Motor neuron (in vitro differentiated cells): ENCODE results near the gene SH2D6. TPM values are rescaled to one million over a fixed set of nuclear protein-coding genes. Genes with fewer than 3 reads are reported as not detected.

Experiments
- ATAC-seq, 8 experiments: fragments of 200-7000 bp; cut with Tn5 transposase; replicated peaks in 6 of 8; 2 replicates each; pipeline ENCODE4 v1.8.0; 2021; ENCODE audit warnings: mild to moderate bottlenecking in 8 of 8, moderate library complexity in 8 of 8
- H3K27ac ChIP-seq, 2 donors: fragments of 250-450 bp; sonication (Bioruptor Pico); 2 replicates each; pipeline ENCODE4 v1.9.0; 2021; ENCODE audit warnings: antibody characterized with exemption in 2 of 2, mild to moderate bottlenecking in 2 of 2, moderate library complexity in 1 of 2
- H3K4me1 ChIP-seq, 2 donors: fragments of 250-450 bp; sonication (Bioruptor Pico); replicated peaks in 1 of 2; 2 replicates each; pipeline ENCODE4 v1.6.1; 2021; ENCODE audit warnings: antibody characterized with exemption in 2 of 2, mild to moderate bottlenecking in 2 of 2, moderate library complexity in 1 of 2
- H3K4me3 ChIP-seq, 5 donors: fragments of 250-450 bp; sonication (Bioruptor Pico); 2 replicates each; pipeline ENCODE4 v1.9.0; 2021; ENCODE audit warnings: antibody characterized with exemption in 5 of 5, mild to moderate bottlenecking in 5 of 5, moderate library complexity in 4 of 5
- WGBS, 10 experiments: fragments of 450-650 bp; shearing (Covaris generic); methylation state at CpG; one replicate each; pipeline ENCODE4 v1.0.0; 2022; 5-methylcytosine and 5-hydroxymethylcytosine counted together
- in situ Hi-C, 9 experiments: fragments of 400-800 bp; cut with MboI; loops; one replicate each; pipeline ENCODE4 v1.15.0; 2021; ENCODE audit warnings: low sequenced_read_pairs in 9 of 9, low pct_unique_long_range_greater_than_20kb in 2 of 9; ENCODE audit not compliant: unreplicated experiment in 9 of 9
- total RNA-seq, 8 experiments: library from RNA; unstranded; fragments of 300-600 nt; gene quantifications; 2 replicates each; pipeline versions ENCODE4 v1.2.3 to v1.2.4, GENCODE V29; 2022

The SH2D6 gene
- total RNA-seq, 8 experiments from 2014 or later: 0.38 to 2.4 (median 0.67) TPM

DNA sequence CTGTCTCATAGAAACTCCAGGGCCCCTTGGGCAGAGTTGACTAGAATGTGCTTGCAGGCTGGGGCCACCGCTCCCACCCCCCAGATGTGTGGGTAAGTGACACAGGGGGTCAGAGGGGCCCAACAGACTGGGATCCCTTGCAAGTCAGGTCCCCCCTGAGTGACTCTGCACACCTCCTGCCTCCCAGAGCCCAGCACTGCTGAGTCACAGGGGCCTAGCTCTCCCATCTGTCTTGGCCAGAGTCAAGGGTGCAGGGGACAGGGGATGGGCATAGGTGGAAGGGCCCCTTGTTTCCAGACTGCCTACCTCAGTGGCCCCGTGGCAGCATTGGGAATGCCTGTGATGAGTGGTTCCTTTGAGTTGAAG, 11.4 kb downstream of the SH2D6 start:
- in situ Hi-C loops: loop anchor here in 7 of 9 experiments (10.0 to 25.0 kb wide), 3 partner anchors 107 to 125 kb away; partner anchors contain the start of gene MAT2A (in 2 of the 7)
- peaks cover 51 to 58% of the 10 kb centered on the region in 2 donors for H3K4me1 ChIP-seq
- no peak for ATAC-seq
- 60% methylated on average over 1 of the region's 2 CpGs; no CpG with 5 or more reads in 9 of the 10 experiments for WGBS, 10 experiments
- no peak overlapping the region for H3K4me3 ChIP-seq
- peak overlapping the region in 1 of 2 donors; percentile 45 for H3K27ac ChIP-seq

DNA sequence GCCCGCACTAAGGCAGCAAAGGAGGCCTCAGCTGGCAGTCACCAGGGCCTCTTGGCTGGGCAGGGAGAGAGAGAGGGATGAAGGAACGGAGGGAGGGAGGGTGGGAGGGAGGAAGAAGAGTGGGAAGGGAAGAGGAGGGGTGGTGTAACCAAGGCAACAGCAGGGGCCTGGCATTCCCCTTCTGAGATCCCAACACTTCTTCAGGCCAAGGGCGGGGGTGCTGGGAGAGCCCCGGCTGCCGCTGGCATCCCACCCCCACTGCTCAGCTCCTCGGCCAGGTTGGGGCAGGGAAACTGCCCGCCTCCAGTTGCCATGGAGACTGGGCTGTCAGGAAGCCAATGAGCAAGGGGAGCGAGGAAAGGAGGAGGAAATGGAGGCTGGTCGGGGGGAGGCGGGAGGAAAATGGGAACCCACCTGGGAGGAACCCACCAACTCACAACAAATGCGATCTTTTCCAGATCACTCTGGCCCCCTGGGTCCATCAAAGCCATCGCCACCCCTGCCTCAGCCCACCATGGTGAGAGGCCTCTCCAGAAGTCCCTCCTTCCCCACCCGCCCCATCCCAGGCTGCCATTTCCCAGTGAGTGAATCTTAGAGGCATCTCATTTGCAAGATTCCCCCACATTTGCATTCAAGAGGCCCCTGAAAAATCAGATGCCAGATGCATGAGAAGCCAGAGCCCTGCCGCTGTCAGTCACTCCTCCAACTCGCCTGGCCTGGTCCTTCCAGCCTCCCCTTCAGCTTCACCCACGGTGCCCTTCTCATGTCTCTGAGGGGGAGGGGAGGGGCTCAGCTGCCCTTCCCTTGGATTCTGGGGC, 12.4 kb downstream of the SH2D6 start:
- Histone ChIP-seq H3K4me3 (no peak overlapping the region), H3K27ac (peak overlapping the region; percentile 73 to 90), H3K4me1 (peaks cover 51 to 58% of the 10 kb centered on the region in 2 donors)
- in situ Hi-C loops: loop anchor here in 2 of 9 experiments (25.0 kb wide), 1 partner anchor 106 kb away; the partner anchor contains the start of gene MAT2A (in 2 of the 2)
- ATAC-seq: peak in 5 of 8 experiments; percentile 85 to 92 (median 87)
- WGBS, 10 experiments: 20 to 100% (median 23%) methylated on average over 1 to 2 of the region's 16 CpGs; no CpG with 5 or more reads in 7 of the 10 experiments

DNA sequence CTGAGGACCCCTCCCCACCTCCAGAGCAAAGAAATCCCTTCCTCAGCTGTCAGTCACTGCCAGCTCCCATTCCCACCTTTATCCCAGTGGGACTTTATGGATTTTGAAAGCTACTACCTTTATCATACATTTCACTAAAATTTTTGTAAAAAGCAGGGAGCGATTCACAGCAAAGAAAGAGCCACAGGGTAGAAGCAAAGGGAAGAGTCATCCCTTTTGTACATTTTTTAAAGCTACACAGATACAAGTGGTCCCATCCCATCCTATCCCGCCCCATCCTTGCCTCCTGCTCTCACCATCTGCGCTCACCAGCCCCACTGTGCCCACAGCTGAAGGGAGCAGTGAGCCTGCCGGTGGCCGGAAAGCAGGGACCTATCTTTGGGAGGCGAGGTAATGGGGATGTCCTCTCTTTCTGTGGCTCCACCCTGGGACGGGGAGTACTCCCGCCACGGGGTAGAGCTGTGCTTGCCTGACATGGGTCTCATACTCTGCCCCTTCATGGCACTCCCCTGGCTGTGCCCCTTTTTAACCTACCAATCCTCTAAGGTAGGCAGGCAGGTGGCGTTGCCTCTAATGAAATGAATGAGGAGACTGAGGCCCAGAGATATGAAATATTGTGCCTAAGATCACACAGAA, 13.2 kb downstream of the SH2D6 start:
- WGBS, 10 experiments: 50 to 100% (median 83%) methylated on average over 1 to 10 of the region's 10 CpGs; no CpG with 5 or more reads in 1 of the 10 experiments
- Histone ChIP-seq H3K4me1 (peaks cover 51 to 60% of the 10 kb centered on the region in 2 donors), H3K4me3 (no peak overlapping the region), H3K27ac (peak overlapping the region; percentile 73 to 90)
- no peak for ATAC-seq
- in situ Hi-C loops: loop anchor here in 2 of 9 experiments (25.0 kb wide), 1 partner anchor 106 kb away; the partner anchor contains the start of gene MAT2A (in 2 of the 2)

DNA sequence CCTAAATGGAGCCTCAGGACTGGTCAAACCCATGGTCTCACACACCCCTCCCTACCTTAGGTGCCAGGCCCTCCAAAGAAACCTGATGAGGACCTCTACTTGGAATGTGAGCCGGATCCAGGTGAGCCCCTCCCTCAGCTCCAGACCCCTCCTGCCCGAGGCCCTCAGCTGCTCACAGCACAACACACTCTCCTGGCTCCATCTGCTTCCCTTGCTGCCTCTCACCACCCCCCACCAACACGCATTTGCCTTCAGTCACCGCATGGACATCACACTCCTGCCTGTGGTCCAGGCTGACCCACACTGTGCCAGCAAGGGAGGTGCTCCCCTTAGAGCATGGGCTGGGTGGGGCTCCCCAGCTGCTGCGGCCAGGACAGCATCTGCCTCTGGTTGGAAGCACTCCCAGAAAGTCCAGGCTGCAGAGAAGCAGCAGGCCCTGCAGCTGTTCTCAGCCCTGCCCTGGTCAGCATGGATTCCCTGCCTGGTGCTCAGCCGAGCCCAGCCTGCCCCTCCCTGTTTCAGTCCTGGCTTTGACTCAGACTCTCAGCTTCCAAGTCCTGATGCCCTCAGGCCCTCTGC, 15.1 kb downstream of the SH2D6 start:
- WGBS, 10 experiments: 0 to 83% (median 0%) methylated on average over 1 to 3 of the region's 6 CpGs; no CpG with 5 or more reads in 7 of the 10 experiments
- Histone ChIP-seq H3K27ac (peak overlapping the region in 1 of 2 donors; percentile 10), H3K4me1 (peaks cover 70 to 74% of the 10 kb centered on the region in 2 donors), H3K4me3 (no peak overlapping the region)
- ATAC-seq: peak; percentile 1 to 81 (median 10)
- in situ Hi-C loops: loop anchor here in 2 of 9 experiments (25.0 kb wide), 1 partner anchor 104 kb away; the partner anchor contains the start of gene MAT2A (in 2 of the 2)

DNA sequence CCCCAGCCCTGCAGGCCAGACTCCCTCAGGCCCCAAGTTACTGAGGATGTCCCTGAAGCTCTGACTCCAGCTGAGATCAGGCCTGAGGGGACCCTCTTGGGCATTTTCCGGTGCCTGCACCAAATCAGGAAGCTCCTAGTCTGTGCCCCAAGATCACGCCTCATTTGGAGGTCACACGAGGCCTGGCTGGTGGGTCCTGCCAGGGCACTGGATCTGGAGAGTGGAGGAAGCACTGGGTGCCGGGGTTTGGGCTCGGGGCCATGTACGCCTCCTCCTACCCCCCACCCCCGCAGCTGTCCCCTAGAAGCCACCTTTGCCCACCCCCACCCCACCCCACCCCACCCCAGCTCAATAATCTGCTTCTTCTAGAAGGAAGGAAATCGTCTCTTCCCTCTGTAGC, 16.2 kb downstream of the SH2D6 start:
- no peak overlapping the region for H3K4me3 ChIP-seq
- 100% methylated on average over 1 of the region's 8 CpGs; no CpG with 5 or more reads in 9 of the 10 experiments for WGBS, 10 experiments
- H3K27ac ChIP-seq: no peak overlapping the region
- peaks cover 69 to 71% of the 10 kb centered on the region in 2 donors for H3K4me1 ChIP-seq
- in situ Hi-C loops: loop anchor here in 2 of 9 experiments (25.0 kb wide), 1 partner anchor 103 kb away; the partner anchor contains the start of gene MAT2A (in 2 of the 2)
- no peak for ATAC-seq

DNA sequence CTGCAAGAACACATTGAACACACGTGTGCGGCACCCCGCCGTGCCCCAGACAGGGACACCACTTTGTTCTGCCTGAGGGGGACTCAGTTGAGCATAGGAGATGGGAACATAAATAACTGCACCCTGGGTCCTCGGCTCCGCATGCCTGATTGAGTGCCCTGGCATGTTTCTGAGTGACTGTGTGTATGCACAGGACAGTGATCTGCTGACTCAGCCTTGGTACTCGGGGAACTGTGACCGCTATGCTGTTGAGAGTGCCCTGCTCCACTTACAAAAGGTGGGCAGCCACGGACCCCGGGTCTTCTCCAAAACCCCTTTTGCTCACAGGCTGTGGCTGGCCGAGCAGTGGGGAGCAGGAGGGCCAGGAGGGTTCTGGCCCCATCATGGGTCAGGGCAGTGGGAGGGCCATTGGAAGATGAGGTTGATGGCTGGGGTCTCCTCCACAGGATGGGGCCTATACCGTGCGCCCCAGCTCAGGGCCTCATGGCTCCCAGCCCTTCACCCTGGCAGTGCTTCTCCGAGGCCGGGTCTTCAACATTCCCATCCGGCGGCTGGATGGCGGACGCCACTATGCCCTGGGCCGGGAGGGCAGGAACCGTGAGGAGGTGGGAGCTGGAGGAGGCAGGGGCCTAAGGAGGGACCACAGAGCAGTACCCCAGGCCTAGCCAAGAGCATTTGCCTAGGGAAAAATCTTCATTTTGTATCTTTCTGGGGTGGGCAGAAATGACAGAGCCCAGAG, 16.9 kb downstream of the SH2D6 start:
- 81 to 100% (median 95%) methylated on average over 1 to 3 of the region's 21 CpGs; no CpG with 5 or more reads in 6 of the 10 experiments for WGBS, 10 experiments
- in situ Hi-C loops: loop anchor here in 2 of 9 experiments (25.0 kb wide), 1 partner anchor 102 kb away; the partner anchor contains the start of gene MAT2A (in 2 of the 2)
- Histone ChIP-seq H3K4me1 (peaks cover 62 to 64% of the 10 kb centered on the region in 2 donors), H3K27ac (no peak overlapping the region), H3K4me3 (no peak overlapping the region)
- ATAC-seq: no peak

DNA sequence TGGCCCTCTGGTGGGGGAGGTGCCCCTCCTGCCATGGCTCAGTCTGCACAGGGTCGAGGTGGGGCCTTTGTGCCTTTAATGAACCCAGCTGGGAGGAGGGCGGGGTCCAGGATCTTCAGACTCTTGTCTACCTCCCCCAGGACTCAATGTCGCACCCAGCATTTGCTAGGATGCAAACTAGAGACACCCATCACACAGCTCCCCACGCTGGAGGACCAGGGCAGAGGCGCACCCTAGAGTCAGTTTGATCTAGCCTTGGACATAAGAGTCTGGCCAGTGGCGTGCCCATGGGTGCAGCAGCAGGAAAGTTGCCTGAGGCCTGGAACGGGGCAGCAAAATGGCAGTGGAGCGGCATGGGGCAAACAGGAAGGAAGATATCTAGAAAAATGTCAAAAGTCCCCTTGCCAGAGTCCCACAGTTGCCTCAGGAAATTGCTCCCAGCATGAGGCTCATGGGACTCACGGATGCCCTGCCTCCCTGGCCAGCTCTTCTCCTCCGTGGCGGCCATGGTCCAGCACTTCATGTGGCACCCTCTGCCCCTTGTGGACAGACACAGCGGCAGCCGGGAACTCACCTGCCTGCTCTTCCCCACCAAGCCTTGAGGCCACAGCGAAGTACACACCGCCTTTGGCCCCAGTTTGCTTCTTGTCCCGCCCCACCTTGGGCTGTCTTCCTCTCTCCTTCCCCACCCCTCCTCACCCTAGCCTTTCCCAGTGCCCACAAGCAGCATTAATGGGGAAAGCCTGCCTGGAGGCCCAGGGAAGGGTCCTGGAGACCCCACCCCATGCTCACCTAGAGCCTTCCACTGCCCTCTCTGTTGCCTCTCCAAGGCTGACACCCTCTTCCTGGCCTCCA, 17.7 kb downstream of the SH2D6 start:
- in situ Hi-C loops: loop anchor here in 2 of 9 experiments (25.0 kb wide), 1 partner anchor 101 kb away; the partner anchor contains the start of gene MAT2A (in 2 of the 2)
- no peak for ATAC-seq
- H3K27ac ChIP-seq: no peak overlapping the region
- peaks cover 54 to 56% of the 10 kb centered on the region in 2 donors for H3K4me1 ChIP-seq
- H3K4me3 ChIP-seq: no peak overlapping the region
- WGBS, 10 experiments: 72 to 100% (median 89%) methylated on average over 1 to 5 of the region's 16 CpGs; no CpG with 5 or more reads in 4 of the 10 experiments

DNA sequence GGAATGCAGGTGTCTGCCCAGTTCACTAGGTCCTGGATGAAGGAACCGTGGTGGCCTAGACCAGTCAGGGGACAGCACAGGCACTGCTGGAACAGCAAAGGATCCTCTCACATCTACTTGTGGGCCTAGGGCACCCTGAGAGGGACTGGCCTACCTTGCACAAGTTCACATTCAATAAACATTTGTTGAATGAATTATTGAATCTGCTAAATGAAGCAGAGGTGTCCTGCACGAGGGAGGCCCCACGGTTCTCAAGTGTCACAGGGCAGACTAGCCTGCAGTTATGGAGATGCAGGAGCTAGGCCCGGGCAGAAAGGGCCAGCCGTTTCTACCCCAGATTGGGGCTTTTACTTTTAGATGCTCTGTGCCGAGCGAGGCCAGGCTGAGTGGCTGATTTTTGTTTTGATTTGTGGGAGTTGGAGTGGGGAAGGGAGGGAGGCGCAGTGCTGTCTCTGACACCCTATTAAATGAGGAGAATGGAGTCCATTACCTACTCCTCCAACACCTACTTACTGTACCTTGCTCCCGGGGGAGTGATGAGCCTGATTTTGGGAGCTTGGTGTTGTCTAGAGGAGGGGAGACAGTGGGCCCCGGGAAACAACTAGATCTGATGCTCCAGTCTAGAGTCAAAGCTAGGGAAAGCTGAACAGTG, 18.4 kb downstream of the SH2D6 start:
- Histone ChIP-seq H3K4me1 (peaks cover 47 to 48% of the 10 kb centered on the region in 2 donors), H3K4me3 (no peak overlapping the region), H3K27ac (peak overlapping the region; percentile 9 to 81)
- in situ Hi-C loops: loop anchor here in 2 of 9 experiments (25.0 kb wide), 1 partner anchor 100 kb away; the partner anchor contains the start of gene MAT2A (in 2 of the 2)
- 0 to 80% (median 57%) methylated on average over 1 to 4 of the region's 10 CpGs; no CpG with 5 or more reads in 3 of the 10 experiments for WGBS, 10 experiments
- ATAC-seq: peak in 2 of 8 experiments; percentile 3

DNA sequence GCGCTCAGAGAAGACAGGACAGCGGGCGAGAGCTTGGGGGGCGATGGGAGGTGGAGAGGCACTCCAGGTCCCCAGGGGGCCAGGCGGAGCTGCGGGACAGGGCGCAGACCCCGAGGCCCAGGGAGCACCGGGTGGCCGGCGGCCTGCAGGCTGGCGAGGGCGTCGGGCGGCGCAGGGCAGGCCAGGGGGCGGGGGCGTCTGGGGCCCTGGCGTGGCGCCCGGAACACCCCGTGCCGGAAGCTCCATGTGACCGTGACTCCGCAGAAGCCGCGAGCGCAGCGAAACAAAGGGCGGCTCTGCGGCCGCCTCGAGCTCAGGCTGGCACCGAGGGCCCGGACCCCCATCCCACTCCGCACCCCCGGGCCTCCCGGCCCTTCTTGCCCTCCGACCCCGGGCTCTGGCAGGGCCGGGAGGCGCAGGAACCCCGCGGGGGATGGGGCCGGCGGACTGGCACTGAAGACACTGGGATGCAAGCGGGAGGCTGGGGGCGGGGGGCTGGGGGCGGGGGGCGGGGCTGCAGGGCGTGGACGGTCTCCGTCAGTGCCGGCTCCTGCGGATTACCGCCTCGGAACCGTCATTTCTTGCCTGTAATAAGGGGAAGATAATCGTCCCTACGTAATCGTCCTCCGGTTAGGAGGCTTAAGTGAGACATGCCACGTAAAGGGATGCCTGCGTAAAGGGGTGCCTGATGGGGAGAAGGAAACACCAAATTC, 19.1 kb downstream of the SH2D6 start:
- in situ Hi-C loops: loop anchor here in 2 of 9 experiments (25.0 kb wide), 1 partner anchor 100 kb away; the partner anchor contains the start of gene MAT2A (in 2 of the 2)
- peak overlapping the region; percentile 77 to 81 for H3K27ac ChIP-seq
- WGBS, 10 experiments: 80% methylated on average over 1 of the region's 64 CpGs; no CpG with 5 or more reads in 9 of the 10 experiments
- ATAC-seq: peak; percentile 36 to 84 (median 76)
- H3K4me3 ChIP-seq: peak overlapping the region in 4 of 5 donors; percentile 6 to 19 (median 14)
- H3K4me1 ChIP-seq: peaks cover 42% of the 10 kb centered on the region in 2 donors
